GM12878 (cell line): Measurements from ENCODE around the gene LARGE1. TPM values are rescaled to one million over a fixed set of nuclear protein-coding genes. Genes with fewer than 3 reads are reported as not detected.
A peak's percentile ranks its signal among the peaks of the same experiment; 100 is the strongest.

ENCODE experiments used
- ATAC-seq: fragments of 200-7000 bp; cut with Tn5 transposase; 3 replicates; pipeline ENCODE4 v1.9.1; 2020; ENCODE audit warnings: mild to moderate bottlenecking, moderate library complexity
- BruUV-seq: library from RNA; stranded (reverse); fragments of 400-500 nt; replicated peaks from 2 replicates; lab custom pipeline; 2021; lab: Mats Ljungman, UMichigan
- CTCF ChIA-PET: fragments of 300-600 bp; sonication (Branson Sonifier 250); formaldehyde crosslinking; extraction: SDS; loops from one replicate; lab custom pipeline; 2021; ENCODE audit warnings: inconsistent platforms; lab: Yijun Ruan, JAX
- POLR2A ChIA-PET: fragments of 350-600 bp; formaldehyde crosslinking; extraction: SDS; loops from one replicate; lab custom pipeline; 2021; ENCODE audit warnings: inconsistent platforms; lab: Charles Lee
- RAD21 ChIA-PET: fragments of 300-600 bp; sonication (Branson Sonifier 250); formaldehyde crosslinking; loops from one replicate; lab custom pipeline; 2023; ENCODE audit warnings: antibody characterized with exemption; ENCODE audit not compliant: unreplicated experiment; lab: Charles Lee
- SMC1A ChIA-PET: fragments of 300-600 bp; sonication (Branson Sonifier 250); formaldehyde crosslinking; loops from one replicate; lab custom pipeline; 2023; ENCODE audit not compliant: unreplicated experiment, uncharacterized antibody; lab: Charles Lee
- DNase-seq: peaks from one replicate; pipeline ENCODE4 v3.0.0-alpha.2; 2011; ENCODE audit warnings: low read depth, low spot score
- FAIRE-seq: peaks from 3 replicates; lab custom pipeline; 2011; peaks lifted over from hg19 to GRCh38; lab: Jason Lieb, UNC
- H2AFZ ChIP-seq: 2 replicates; pipeline ENCODE4 v1.6.0; 2011; ENCODE audit warnings: low read depth, low read length, control low read depth; ENCODE audit not compliant: control insufficient read depth
- H3K27ac ChIP-seq: 2 replicates; pipeline ENCODE4 v1.5.1; 2011; ENCODE audit warnings: control low read depth; ENCODE audit not compliant: control insufficient read depth, insufficient read depth
- H3K27me3 ChIP-seq, 2 experiments: replicated peaks in 1 of 2; 2 replicates each; pipeline versions ENCODE4 v1.6.0 to v1.6.1; 2011; ENCODE audit warnings: low read length in 1 of 2; ENCODE audit not compliant: control insufficient read depth in 2 of 2, insufficient read depth in 2 of 2
- H3K36me3 ChIP-seq, 2 experiments: 2 replicates each; pipeline ENCODE4 v1.5.1; 2011; ENCODE audit warnings: low read length in 1 of 2; ENCODE audit not compliant: control insufficient read depth in 2 of 2, insufficient read depth in 2 of 2
- H3K4me1 ChIP-seq: 2 replicates; pipeline ENCODE4 v1.6.1; 2011; ENCODE audit warnings: mild to moderate bottlenecking, low read length, moderate library complexity, mixed read lengths; ENCODE audit not compliant: control insufficient read depth, insufficient read depth
- H3K4me2 ChIP-seq: 2 replicates; pipeline ENCODE4 v1.6.0; 2011; ENCODE audit warnings: control low read depth; ENCODE audit not compliant: control insufficient read depth, insufficient read depth
- H3K4me3 ChIP-seq: fragments of 200-600 bp; sonication (generic); 2 replicates; pipeline ENCODE4 v1.5.1; 2016
- H3K79me2 ChIP-seq: 2 replicates; pipeline ENCODE4 v1.6.0; 2011; ENCODE audit warnings: low read length; ENCODE audit not compliant: control insufficient read depth, insufficient read depth
- H3K9ac ChIP-seq: 2 replicates; pipeline ENCODE4 v1.8.0; 2011; ENCODE audit warnings: low read length, control low read depth, mixed read lengths; ENCODE audit not compliant: control insufficient read depth, insufficient read depth
- H3K9me3 ChIP-seq: replicated peaks from 3 replicates; pipeline ENCODE4 v1.5.1; 2011; ENCODE audit warnings: mild to moderate bottlenecking, low read length; ENCODE audit not compliant: control insufficient read depth, insufficient read depth
- H4K20me1 ChIP-seq: 2 replicates; pipeline ENCODE4 v1.6.0; 2011; ENCODE audit not compliant: control insufficient read depth, insufficient read depth
- BMI1 ChIP-seq: fragments of 450-650 bp; IDR thresholded peaks from 2 replicates; pipeline ENCODE4 v1.6.1; 2016; ENCODE audit warnings: mild to moderate bottlenecking, moderate library complexity, borderline replicate concordance
- CBFB ChIP-seq: IDR thresholded peaks from 2 replicates; pipeline ENCODE4 v1.6.1; 2016; ENCODE audit warnings: antibody characterized with exemption, low read depth
- IKZF1 ChIP-seq: fragments of 450-650 bp; conservative IDR thresholded peaks from 2 replicates; pipeline ENCODE4 v1.6.1; 2017; ENCODE audit warnings: antibody characterized with exemption, mild to moderate bottlenecking
- MYB ChIP-seq: fragments of 150-350 bp; IDR thresholded peaks from 2 replicates; pipeline ENCODE4 v1.6.1; 2014; ENCODE audit warnings: mild to moderate bottlenecking, low read depth, low read length, borderline replicate concordance
- WGBS: methylation state at CpG from one replicate; pipeline ENCODE4 v1.1.6; 2016; ENCODE audit warnings: low lambda C conversion rate; ENCODE audit not compliant: insufficient replicate concordance, insufficient coverage; ENCODE audit errors: missing lambda C conversion rate; 5-methylcytosine and 5-hydroxymethylcytosine counted together
- in situ Hi-C: fragments of 300-500 bp; cut with MboI; formaldehyde crosslinking; loops from 9 replicates; pipeline ENCODE4 v1.14.3; 2018; ENCODE audit warnings: mixed read lengths
- intact Hi-C: fragments of 100-400 bp; cut with micrococcal nuclease; formaldehyde crosslinking; loops from one replicate; pipeline ENCODE4 v1.14.2; 2022; ENCODE audit not compliant: unreplicated experiment
- polyA plus RNA-seq, 11 experiments: library from polyadenylated mRNA; depleted of rRNA in 4 of 11; unstranded in 6 of 11; stranded (reverse) in 5 of 11; fragments of >200 nt; fragmentation: Nextera tagmentation in 4 of 11; fragmentation: Illumina TruSeq in 1 of 11; extraction: Ambion mirVana in 4 of 11; extraction: Trizol in 1 of 11; gene quantifications; 1 replicate in 1 of 11; 2 replicates in 10 of 11; pipeline versions ENCODE4 v1.2.1 to v1.2.3, GENCODE V29; 2011 to 2016; ENCODE audit warnings: inconsistent platforms in 2 of 11, missing spikeins in 2 of 11, low read depth in 1 of 11
- total RNA-seq, 4 experiments: library from RNA; depleted of rRNA in 3 of 4; stranded (reverse); fragments of >200 nt in 3 of 4; fragmentation: Illumina TruSeq in 1 of 4; extraction: Trizol in 1 of 4; gene quantifications; 2 replicates each; pipeline versions ENCODE4 v1.2.1 to v1.2.3, GENCODE V29; 2013 to 2021
- TF ChIP-seq, protein P1 (sequence below), 3 experiments: IDR thresholded peaks in 2 of 3; conservative IDR thresholded peaks in 1 of 3; 2 replicates each; pipeline ENCODE4 v1.5.1; 2011; ENCODE audit warnings: low read depth in 3 of 3, low read length in 3 of 3, mild to moderate bottlenecking in 3 of 3, control low read depth in 2 of 3, moderate library complexity in 2 of 3, inconsistent platforms in 1 of 3, mixed read lengths in 1 of 3; ENCODE audit not compliant: control insufficient read depth in 2 of 3, insufficient read depth in 1 of 3; ENCODE audit errors: extremely low read depth in 1 of 3
- TF ChIP-seq, protein P2 (sequence below): fragments of 450-650 bp; IDR thresholded peaks from 2 replicates; pipeline ENCODE4 v1.6.1; 2017; ENCODE audit warnings: mild to moderate bottlenecking

LARGE1 gene
- total and polyA plus RNA-seq, 10 of the 15 experiments (the other 5 are each of a cell fraction or from before 2014, with no cell fraction given) = 3.2 to 41.4 (median 17.3) TPM

GRCh38 chr22:33913188-33913587 lies 7.1 kb downstream of the LARGE1 start:
- no peak for DNase-seq
- in situ Hi-C loops = loop anchor here (10.0 kb wide), 1 partner anchor 338 kb away; no protein-coding TSS in a partner anchor
- H4K20me1 ChIP-seq = no peaks in the 10 kb centered on the region
- SMC1A ChIA-PET = interaction anchor here (0.7 to 1.9 kb wide), 2 partner anchors 16 to 400 kb away, joined by 3 to 10 read pairs; no protein-coding TSS in a partner anchor
- no TSS peak for BruUV-seq
- peaks cover 36% of the 10 kb centered on the region for H3K79me2 ChIP-seq
- ATAC-seq = no peak
- peaks cover 0 to 7% of the 10 kb centered on the region in 2 experiments; a peak in 1 of 4 replicates for H3K36me3 ChIP-seq
- CTCF ChIA-PET = interaction anchor here (0.6 kb wide), 1 partner anchor 204 kb away, joined by 3 read pairs; no protein-coding TSS in a partner anchor
- no peak overlapping the region for H3K4me2 ChIP-seq
- RAD21 ChIA-PET = no interaction called here
- FAIRE-seq = no peak
- no peak overlapping the region for H3K9ac ChIP-seq
- POLR2A ChIA-PET = no interaction called here
- H3K27ac ChIP-seq = no peak overlapping the region
- no peaks in the 10 kb centered on the region for H3K4me1 ChIP-seq
- no peak overlapping the region for H2AFZ ChIP-seq
- H3K27me3 ChIP-seq = no peaks in the 10 kb centered on the region
- no peaks in the 10 kb centered on the region; the same call in 2 of the 3 replicates for H3K9me3 ChIP-seq
- 93% methylated on average over 4 of the region's 4 CpGs for whole genome bisulfite sequencing
- intact Hi-C loops = loop anchor here (10.0 kb wide), 1 partner anchor 118 kb away; no protein-coding TSS in a partner anchor
- H3K4me3 ChIP-seq = no peak overlapping the region
- TF ChIP-seq MYB (no peak), BMI1 (no peak), IKZF1 (no peak), CBFB (no peak)
- TF ChIP-seq, protein P1, sequence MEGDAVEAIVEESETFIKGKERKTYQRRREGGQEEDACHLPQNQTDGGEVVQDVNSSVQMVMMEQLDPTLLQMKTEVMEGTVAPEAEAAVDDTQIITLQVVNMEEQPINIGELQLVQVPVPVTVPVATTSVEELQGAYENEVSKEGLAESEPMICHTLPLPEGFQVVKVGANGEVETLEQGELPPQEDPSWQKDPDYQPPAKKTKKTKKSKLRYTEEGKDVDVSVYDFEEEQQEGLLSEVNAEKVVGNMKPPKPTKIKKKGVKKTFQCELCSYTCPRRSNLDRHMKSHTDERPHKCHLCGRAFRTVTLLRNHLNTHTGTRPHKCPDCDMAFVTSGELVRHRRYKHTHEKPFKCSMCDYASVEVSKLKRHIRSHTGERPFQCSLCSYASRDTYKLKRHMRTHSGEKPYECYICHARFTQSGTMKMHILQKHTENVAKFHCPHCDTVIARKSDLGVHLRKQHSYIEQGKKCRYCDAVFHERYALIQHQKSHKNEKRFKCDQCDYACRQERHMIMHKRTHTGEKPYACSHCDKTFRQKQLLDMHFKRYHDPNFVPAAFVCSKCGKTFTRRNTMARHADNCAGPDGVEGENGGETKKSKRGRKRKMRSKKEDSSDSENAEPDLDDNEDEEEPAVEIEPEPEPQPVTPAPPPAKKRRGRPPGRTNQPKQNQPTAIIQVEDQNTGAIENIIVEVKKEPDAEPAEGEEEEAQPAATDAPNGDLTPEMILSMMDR (IDR thresholded peaks at IDR 0.05 in 2 of 3, conservative IDR thresholded peaks at IDR 0.05 in 1 of 3; ENCODE audit: control insufficient read depth in 2 of 3, extremely low read depth in 1 of 3, insufficient read depth in 1 of 3, low read depth in 3 of 3, low read length in 3 of 3) = no peak
- TF ChIP-seq, protein P2, sequence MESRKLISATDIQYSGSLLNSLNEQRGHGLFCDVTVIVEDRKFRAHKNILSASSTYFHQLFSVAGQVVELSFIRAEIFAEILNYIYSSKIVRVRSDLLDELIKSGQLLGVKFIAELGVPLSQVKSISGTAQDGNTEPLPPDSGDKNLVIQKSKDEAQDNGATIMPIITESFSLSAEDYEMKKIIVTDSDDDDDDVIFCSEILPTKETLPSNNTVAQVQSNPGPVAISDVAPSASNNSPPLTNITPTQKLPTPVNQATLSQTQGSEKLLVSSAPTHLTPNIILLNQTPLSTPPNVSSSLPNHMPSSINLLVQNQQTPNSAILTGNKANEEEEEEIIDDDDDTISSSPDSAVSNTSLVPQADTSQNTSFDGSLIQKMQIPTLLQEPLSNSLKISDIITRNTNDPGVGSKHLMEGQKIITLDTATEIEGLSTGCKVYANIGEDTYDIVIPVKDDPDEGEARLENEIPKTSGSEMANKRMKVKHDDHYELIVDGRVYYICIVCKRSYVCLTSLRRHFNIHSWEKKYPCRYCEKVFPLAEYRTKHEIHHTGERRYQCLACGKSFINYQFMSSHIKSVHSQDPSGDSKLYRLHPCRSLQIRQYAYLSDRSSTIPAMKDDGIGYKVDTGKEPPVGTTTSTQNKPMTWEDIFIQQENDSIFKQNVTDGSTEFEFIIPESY = peak; percentile 53; the same call in 1 of the 2 replicates
